ENCODE measurements around the gene MAPKBP1.

Gene MAPKBP1

GRCh38 chr15:41782371-41783282 lies 8.3 kb downstream of the MAPKBP1 start:
- no peak for DNase-seq

GRCh38 chr15:41783296-41783695 lies 9.0 kb downstream of the MAPKBP1 start:
- no peak for DNase-seq

DNA sequence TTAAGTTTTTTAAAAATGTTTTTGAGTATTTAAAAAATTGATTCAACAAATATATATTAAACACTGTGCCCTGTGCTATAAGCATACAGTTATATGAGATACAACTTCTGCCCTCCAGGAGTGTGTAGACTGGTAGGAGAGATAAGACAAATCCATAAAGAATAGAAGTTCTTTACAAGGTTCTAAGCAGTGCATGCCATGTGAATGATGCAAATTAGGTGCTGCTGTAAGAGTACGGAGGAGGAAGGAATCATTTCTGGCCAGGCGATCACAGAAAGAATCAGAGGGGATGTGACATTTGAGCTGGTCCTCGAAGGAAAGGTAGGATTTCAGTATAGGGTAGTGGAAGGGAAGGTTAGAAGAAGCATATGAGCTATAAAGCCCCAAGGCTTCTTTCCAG lies 14.0 kb downstream of the MAPKBP1 start:
- DNase-seq: no peak

DNA sequence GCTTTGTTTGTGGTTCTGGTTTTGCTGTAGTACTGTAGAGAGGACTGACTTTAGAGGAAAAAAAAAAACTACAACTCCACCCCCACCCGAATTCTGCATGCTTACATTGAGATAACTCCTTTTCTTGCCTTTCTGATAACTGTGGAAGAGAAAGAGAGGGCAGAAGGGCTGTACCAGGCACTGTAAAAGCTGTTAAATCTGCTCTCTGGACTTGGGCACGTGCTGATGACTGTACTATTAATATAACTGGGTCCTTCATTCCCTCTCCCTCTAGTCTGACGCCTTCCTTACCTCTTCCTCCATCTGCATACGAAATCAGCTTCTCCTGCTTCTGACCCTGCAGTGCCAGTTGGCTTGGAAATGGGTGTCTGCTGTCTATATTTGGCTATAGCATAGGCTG lies 15.0 kb downstream of the MAPKBP1 start:
- DNase-seq: no peak

GRCh38 chr15:41789662-41790061 lies 15.4 kb downstream of the MAPKBP1 start:
- DNase-seq: no peak

GRCh38 chr15:41790169-41790568 lies 15.9 kb downstream of the MAPKBP1 start:
- DNase-seq: no peak

- DNase-seq: no peak
Measured at GRCh38 chr15:41790756-41791546, 16.7 kb downstream of the MAPKBP1 start.

GRCh38 chr15:41791547-41791937 lies 17.3 kb downstream of the MAPKBP1 start:
- no peak for DNase-seq

- no peak for DNase-seq
Measured at GRCh38 chr15:41792000-41792637, 17.8 kb downstream of the MAPKBP1 start.

DNA sequence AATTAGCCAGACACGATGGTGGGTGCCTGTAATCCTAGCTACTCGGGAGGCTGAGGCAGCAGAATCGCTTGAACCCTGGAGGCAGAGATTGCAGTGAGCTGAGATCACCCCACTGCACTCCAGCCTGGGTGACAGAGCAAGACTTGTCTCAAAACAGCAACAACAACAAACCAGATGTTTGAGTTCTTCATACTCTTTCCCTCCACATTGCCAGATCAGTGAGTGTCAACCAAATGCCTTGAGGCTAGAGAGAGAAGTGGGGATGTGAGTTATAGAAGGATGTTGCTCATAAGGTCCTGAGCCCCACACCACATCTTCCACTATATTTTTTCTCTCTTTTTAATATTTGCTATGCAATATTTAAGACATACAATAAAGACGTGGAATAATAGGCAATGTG lies 19.8 kb downstream of the MAPKBP1 start:
- no peak for DNase-seq

GRCh38 chr15:41795996-41796856 lies 21.9 kb downstream of the MAPKBP1 start:
- DNase-seq: no peak

DNA sequence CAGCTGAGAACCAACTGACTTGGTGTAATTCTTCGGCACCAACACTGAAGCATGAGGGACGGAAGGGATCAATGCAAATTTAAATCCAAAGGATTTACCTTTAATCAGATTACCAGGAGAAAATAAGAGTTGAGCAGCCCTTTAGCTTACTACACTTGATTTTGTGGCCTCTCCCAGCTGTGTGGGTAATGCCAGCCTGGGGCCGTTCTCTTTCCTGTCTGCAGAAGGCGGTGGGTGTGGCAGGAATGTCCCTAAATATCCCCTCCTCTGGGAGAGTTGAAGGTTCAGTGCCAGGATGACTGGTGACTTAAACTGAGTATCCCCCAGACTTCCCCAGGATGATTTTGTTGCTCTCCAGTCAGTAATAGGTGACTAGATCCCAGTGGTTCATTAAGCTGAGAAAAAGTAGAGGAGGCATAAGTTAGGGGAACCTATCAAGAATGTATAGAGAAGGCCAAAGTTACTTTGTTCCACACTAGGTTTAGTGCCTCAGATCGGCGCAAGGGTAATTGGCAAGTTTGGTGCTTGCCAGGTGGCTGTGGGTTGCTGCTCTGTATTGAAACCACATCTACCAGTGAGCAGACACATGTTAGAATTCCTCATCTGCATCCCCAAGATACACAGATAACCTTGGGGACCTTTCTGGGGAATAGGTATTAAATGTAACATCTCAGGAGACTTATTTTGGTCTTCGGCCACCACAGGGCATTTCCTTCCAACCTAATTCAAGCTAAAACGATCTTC lies 23.1 kb downstream of the MAPKBP1 start:
- DNase-seq: no peak

DNA sequence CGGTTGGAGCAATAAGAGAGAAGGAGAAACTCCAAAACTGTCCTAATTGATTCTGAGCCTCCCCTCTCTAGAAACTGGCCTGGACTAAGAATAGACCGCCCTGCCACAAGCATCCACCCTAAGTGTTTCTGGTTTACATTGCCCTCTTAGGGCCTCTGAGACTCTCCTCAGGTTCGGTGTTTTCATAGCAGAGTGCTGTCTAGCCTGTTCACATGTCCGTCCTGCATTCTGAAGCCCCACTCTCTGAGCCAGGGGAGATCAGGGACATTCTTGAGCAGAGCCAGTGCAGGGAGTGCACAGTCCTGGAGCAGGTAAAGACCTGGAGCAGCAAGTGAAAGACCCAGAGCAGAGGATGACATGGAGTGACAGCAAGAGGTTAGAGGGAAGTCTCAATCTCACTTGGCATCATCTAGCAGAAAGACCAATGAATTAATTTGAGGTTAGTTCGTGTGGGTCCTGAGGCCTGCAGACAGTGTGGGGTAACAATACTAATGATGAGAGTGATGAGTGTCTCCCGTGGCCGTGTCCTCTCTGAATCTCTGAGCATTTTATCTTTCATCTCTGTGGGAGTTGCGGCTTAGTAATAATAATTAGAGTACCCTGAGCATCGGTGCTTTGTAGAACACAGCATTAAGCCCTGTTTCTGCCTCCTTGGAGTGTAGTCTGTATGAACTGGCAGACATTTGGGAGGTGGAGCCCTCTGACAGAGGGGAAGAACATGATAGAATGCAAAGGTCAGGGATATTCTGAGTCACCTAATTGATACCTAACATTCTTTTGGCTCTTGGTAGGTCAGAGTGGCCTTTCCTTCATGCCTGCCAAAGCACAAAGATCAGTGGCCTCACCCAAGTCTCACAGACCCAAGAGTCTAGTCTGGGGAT lies 24.6 kb downstream of the MAPKBP1 start:
- DNase-seq: no peak

DNA sequence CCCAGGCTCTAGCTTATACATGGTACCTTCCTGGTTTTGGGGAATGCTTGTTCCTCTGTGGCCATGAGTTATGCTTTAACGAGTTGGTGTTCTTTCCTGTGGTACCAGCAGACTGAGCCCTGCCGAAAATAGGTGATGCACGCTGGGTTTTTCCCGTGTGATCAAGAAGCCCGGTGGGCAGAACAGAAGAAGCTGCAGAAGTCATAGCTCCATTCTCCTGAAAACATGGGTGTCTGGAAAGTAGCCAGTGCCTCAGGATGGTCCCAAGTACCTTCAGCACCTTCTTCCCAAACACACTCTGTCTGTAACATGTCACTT lies 25.2 kb downstream of the MAPKBP1 start:
- DNase-seq: no peak

DNA sequence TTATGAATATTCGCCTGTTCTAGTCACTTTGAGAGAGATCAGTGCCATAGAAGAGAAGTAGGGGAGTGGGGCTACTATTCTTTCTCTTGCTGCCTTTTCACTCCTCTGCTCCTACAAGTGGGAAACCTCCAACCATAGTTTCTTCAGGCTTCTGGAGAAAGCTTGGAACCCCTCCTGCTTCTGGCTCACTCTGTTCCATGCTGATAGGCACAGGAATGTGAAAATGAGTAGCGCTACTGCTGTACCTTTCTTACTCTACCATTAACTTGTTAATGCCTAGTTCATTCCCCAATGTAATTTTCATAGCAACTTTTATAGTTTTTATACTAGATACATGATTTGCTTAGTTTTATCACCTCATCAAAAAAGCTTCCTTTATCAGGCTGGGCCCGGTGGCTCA lies 26.9 kb downstream of the MAPKBP1 start:
- no peak for DNase-seq

DNA sequence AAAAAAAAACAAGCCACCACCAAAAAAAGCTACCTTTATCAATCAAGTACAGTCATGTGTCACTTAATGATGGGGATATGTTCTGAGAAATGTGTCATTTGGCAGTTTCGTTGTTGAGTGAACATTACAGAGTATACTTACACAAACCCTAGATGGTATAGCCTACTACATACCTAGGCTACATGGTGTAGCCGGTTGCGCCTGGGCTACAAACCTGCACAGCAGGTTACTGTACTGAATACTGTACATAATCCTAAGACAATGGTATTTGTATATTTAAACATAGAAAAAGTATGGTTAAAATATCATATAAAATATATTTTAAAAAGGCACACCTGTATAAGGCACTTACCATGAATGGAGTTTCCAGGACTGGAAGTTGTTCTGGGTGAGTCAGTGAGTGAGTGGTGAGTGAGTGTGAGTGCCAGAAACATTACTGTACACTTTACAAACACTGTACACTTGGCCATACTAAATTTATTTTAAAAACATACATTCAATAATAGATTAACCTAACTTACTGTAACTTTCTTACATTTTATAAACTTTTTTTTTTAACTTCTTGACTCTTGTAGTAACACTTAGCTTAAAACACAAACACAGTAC lies 27.7 kb downstream of the MAPKBP1 start:
- DNase-seq: no peak

DNA sequence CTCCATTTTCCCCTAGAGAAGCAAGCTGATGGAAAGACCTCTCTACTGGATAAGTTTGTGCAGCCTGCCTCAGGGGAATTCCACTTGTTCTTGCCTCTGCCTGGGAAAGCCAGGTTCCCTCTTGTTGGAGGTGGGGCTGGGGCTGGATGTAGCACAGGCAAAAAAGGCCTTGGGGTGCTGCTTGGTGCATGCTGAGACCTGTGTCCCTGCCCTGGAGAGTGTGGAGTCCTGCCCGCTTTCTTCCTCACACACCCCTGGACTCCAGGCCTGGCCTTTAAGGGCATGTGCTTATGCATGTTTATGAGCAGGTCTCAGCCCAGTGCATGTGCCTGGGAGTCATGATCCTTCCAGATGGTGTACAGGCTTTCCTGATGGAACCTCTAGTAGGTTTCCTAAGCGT lies 30.1 kb downstream of the MAPKBP1 start:
- DNase-seq: no peak

- DNase-seq: no peak
Measured at GRCh38 chr15:41804916-41805666, 30.8 kb downstream of the MAPKBP1 start.

DNA sequence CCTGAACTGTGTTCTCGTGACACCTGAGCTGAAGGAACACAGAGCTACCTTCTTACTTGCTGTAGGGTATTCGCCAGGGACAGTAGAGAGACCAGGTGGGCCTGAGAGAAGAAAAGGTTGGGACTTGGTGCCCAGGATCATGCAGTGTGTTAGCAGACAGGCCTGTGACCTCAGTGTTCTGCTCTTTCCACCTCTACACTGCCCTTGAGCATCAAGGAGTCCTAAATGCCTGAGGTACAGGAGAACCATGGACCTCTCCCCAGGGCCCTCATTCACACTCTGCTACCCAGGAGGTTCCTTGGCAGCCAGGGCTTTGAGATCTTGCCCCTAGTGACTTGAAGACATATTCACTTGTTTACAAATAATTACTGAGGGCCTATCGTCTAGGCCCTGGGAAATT lies 31.4 kb downstream of the MAPKBP1 start:
- no peak for DNase-seq

Measured in NCI-H2029 (cell line).